ELR (cell line): ENCODE results near the gene SCMH1.

ENCODE experiments used
- DNase-seq: peaks from one replicate; pipeline ENCODE4 v3.0.0-alpha.2; 2015; ENCODE audit warnings: low read depth

Gene SCMH1

GRCh38 chr1:40998668-40999067 lies 243.4 kb downstream of the SCMH1 start:
- DNase-seq = no peak

- DNase-seq = no peak
These were observed 245.0 kb downstream of the SCMH1 start for GRCh38 chr1:40997096-40997495.

- DNase-seq = no peak
These were observed 253.0 kb downstream of the SCMH1 start for GRCh38 chr1:40989066-40989465.

- DNase-seq = no peak
These were observed 253.8 kb downstream of the SCMH1 start for GRCh38 chr1:40988280-40988679.

- no peak for DNase-seq
These were observed 254.4 kb downstream of the SCMH1 start for GRCh38 chr1:40987439-40988276.

GRCh38 chr1:40986956-40987355 lies 255.2 kb downstream of the SCMH1 start:
- no peak for DNase-seq

- no peak for DNase-seq
These were observed 255.8 kb downstream of the SCMH1 start for GRCh38 chr1:40986328-40986783.

- DNase-seq = no peak
These were observed 256.2 kb downstream of the SCMH1 start for GRCh38 chr1:40985875-40986274.

- no peak for DNase-seq
These were observed 256.9 kb downstream of the SCMH1 start for GRCh38 chr1:40985161-40985560.

GRCh38 chr1:40984531-40984930 lies 257.6 kb downstream of the SCMH1 start:
- DNase-seq = no peak

- peak; percentile 40 for DNase-seq
These were observed 258.0 kb downstream of the SCMH1 start for GRCh38 chr1:40984066-40984465.

GRCh38 chr1:40983286-40983685 lies 258.8 kb downstream of the SCMH1 start:
- DNase-seq = no peak

GRCh38 chr1:40982721-40983120 lies 259.4 kb downstream of the SCMH1 start:
- DNase-seq = no peak

- no peak for DNase-seq
These were observed 260.2 kb downstream of the SCMH1 start for GRCh38 chr1:40981691-40982448.

- DNase-seq = peak; percentile 64
These were observed 261.5 kb downstream of the SCMH1 start for GRCh38 chr1:40980453-40981121.

GRCh38 chr1:40980068-40980452 lies 262.0 kb downstream of the SCMH1 start:
- DNase-seq = no peak

- DNase-seq = peak; percentile 94
These were observed 262.7 kb downstream of the SCMH1 start, which contains the start of gene CTPS1 for GRCh38 chr1:40979241-40980067. Gene CTPS1 (plus strand): TSS chr1:40979696. CDS start chr1:40983291, 3,595 bp downstream.

GRCh38 chr1:40978886-40979240 lies 263.2 kb downstream of the SCMH1 start:
- no peak for DNase-seq

- DNase-seq = peak; percentile 29
These were observed 264.4 kb downstream of the SCMH1 start for GRCh38 chr1:40977716-40978115.
